Nephron progenitor cell (in vitro differentiated cells): ENCODE data around the gene DUOX1.

Source experiments
- DNase-seq: peaks from one replicate; pipeline ENCODE4 v3.0.0; 2021
- H3K27ac Mint-ChIP-seq: 2 replicates; pipeline ENCODE4 v1.8.0; 2021; ENCODE audit warnings: mild to moderate bottlenecking, moderate library complexity, mixed read lengths
- H3K27me3 Mint-ChIP-seq: 2 replicates; pipeline ENCODE4 v1.8.0; 2021; ENCODE audit warnings: mild to moderate bottlenecking, low read depth, mixed read lengths; ENCODE audit not compliant: poor library complexity
- H3K36me3 Mint-ChIP-seq: 2 replicates; pipeline ENCODE4 v1.8.0; 2021; ENCODE audit warnings: low read depth, mixed read lengths
- H3K4me1 Mint-ChIP-seq: 2 replicates; pipeline ENCODE4 v1.8.0; 2021; ENCODE audit warnings: mixed read lengths
- H3K4me3 Mint-ChIP-seq: 2 replicates; pipeline ENCODE4 v1.8.0; 2021; ENCODE audit warnings: mild to moderate bottlenecking, moderate library complexity, mixed read lengths
- H3K9me3 Mint-ChIP-seq: 2 replicates; pipeline ENCODE4 v1.8.0; 2021; ENCODE audit warnings: mild to moderate bottlenecking, moderate library complexity, mixed read lengths
- TF ChIP-seq, protein P1 (sequence below): fragments of 200-600 bp; sonication (generic); IDR thresholded peaks from 2 replicates; pipeline ENCODE4 v1.5.0; 2021; ENCODE audit warnings: antibody characterized with exemption

Gene DUOX1

DNA sequence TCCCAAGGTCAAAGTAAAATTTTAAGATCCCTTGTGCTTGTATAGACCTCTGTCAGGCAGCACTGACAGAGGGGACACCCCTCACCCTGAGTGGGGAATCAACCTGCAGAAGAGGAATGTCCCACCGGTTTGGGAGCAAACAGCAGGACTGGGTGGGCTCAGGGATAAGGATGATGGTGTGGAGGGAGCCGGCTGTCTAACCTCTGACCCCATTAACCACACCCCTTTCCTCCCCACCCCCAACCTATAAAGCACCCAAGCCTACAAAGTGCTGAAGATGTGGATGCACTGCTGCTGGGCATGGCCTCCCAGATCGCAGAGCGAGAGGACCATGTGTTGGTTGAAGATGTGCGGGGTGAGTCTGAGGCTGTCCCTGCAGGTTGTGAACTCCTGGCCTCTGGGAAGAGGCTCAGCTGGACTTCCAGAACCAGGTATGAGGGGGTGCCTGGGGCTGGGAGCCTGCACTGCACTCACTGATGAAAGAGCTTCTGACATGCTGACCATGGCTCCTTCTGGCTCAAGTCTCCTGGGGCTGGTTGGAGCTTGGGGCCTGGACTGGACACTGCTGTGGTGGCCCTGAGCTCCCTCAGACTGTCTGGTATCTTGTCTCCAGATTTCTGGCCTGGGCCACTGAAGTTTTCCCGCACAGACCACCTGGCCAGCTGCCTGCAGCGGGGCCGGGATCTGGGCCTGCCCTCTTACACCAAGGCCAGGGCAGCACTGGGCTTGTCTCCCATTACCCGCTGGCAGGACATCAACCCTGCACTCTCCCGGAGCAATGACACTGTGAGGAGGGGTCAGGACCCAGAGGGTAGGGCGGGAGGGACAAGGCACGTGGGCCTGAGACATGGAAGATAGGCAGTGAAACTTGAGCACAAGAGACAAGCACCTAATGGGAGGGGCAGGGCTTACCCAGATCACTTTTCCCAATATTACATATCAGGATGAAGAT is 9.3 kb downstream of the DUOX1 start:
- DNase-seq, result no peak
- no peak overlapping the region for H3K27ac Mint-ChIP-seq
- no peak overlapping the region for H3K4me3 Mint-ChIP-seq
- H3K9me3 Mint-ChIP-seq, result no peaks in the 10 kb centered on the region
- peaks cover 34% of the 10 kb centered on the region for H3K4me1 Mint-ChIP-seq
- H3K27me3 Mint-ChIP-seq, result peaks cover 51% of the 10 kb centered on the region
- no peaks in the 10 kb centered on the region for H3K36me3 Mint-ChIP-seq
- TF ChIP-seq, protein P1, sequence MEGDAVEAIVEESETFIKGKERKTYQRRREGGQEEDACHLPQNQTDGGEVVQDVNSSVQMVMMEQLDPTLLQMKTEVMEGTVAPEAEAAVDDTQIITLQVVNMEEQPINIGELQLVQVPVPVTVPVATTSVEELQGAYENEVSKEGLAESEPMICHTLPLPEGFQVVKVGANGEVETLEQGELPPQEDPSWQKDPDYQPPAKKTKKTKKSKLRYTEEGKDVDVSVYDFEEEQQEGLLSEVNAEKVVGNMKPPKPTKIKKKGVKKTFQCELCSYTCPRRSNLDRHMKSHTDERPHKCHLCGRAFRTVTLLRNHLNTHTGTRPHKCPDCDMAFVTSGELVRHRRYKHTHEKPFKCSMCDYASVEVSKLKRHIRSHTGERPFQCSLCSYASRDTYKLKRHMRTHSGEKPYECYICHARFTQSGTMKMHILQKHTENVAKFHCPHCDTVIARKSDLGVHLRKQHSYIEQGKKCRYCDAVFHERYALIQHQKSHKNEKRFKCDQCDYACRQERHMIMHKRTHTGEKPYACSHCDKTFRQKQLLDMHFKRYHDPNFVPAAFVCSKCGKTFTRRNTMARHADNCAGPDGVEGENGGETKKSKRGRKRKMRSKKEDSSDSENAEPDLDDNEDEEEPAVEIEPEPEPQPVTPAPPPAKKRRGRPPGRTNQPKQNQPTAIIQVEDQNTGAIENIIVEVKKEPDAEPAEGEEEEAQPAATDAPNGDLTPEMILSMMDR, result no peak

DNA sequence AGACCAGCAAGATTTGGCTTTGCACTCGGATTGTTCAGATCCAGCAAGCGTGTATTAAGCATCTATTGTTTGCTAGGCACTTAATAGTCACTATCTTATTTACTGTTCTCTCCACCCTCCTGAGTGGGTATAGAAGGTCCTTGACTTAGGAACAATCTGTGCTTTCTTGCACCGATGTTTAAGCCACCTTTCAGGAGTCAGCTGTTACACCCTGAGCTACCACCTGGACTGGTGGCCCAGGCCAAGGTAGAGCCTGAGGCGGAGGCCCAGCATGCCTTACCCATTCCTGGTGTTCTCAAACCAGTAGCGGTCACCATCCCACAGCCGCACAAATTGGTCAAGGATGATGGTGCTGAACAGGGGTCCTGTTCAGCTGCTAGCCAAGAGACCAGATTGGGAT is 10.0 kb downstream of the DUOX1 start:
- no peak overlapping the region for H3K27ac Mint-ChIP-seq
- H3K36me3 Mint-ChIP-seq, result no peaks in the 10 kb centered on the region
- H3K4me1 Mint-ChIP-seq, result peaks cover 28% of the 10 kb centered on the region
- H3K27me3 Mint-ChIP-seq, result peaks cover 51% of the 10 kb centered on the region
- H3K4me3 Mint-ChIP-seq, result no peak overlapping the region
- TF ChIP-seq, protein P1, result no peak
- DNase-seq, result no peak
- no peaks in the 10 kb centered on the region for H3K9me3 Mint-ChIP-seq

DNA sequence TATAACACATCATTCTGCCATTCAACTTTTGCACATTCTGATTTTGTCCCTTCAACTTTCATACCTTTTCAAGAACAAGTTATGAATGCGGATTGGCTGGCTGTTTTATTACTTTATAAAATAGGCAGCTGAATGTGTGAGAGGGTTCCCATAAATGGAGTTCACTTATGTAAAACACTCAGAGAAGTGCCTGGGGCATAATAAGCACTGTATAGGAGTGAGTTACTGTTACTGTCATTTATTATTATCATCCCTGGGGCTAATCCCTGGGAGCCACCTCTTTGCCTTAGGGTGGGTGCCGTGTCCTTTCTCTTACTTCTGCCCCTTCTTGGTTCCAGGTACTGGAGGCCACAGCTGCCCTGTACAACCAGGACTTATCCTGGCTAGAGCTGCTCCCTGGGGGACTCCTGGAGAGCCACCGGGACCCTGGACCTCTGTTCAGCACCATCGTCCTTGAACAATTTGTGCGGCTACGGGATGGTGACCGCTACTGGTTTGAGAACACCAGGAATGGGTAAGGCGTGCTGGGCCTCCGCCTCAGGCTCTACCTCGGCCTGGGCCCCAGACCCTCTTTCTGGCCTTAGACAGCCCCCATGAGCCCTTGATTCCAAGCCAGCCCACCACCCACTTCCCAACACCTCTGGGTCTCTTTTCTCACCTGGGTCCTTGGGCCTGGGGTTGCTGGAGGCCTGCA is 10.9 kb downstream of the DUOX1 start:
- no peaks in the 10 kb centered on the region for H3K9me3 Mint-ChIP-seq
- H3K36me3 Mint-ChIP-seq, result no peaks in the 10 kb centered on the region
- H3K27ac Mint-ChIP-seq, result no peak overlapping the region
- peaks cover 26% of the 10 kb centered on the region for H3K4me1 Mint-ChIP-seq
- TF ChIP-seq, protein P1, result no peak
- H3K4me3 Mint-ChIP-seq, result no peak overlapping the region
- no peak for DNase-seq
- peaks cover 50% of the 10 kb centered on the region for H3K27me3 Mint-ChIP-seq

DNA sequence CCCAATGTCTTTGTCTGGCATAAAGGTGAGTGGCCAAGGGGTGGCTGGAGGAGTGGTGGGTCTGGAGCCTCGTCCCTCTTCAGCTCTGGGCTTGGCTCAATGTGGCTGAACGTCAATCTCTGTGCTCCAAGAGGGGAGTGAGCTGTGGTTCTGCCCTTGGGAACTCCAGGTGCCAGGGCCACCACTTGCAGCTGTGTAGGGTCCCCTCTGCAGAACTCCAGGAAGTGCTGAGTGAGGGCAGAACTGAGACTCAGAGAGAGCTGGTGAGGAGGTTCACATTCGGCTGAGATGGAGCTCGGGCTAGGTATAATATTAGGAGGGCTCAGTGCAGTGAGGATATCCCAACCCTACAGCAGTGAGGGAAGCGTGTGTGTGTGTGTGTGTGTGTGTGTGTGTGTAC is 11.6 kb downstream of the DUOX1 start:
- H3K4me1 Mint-ChIP-seq, result peaks cover 24% of the 10 kb centered on the region
- TF ChIP-seq, protein P1, result no peak
- no peaks in the 10 kb centered on the region for H3K9me3 Mint-ChIP-seq
- no peaks in the 10 kb centered on the region for H3K36me3 Mint-ChIP-seq
- no peak for DNase-seq
- no peak overlapping the region for H3K4me3 Mint-ChIP-seq
- H3K27ac Mint-ChIP-seq, result no peak overlapping the region
- H3K27me3 Mint-ChIP-seq, result peaks cover 49% of the 10 kb centered on the region

GRCh38 chr15:45143056-45143455 is 13.3 kb downstream of the DUOX1 start:
- H3K4me1 Mint-ChIP-seq, result peaks cover 15% of the 10 kb centered on the region
- no peak overlapping the region for H3K4me3 Mint-ChIP-seq
- H3K27me3 Mint-ChIP-seq, result peaks cover 34% of the 10 kb centered on the region
- TF ChIP-seq, protein P1, result no peak
- H3K27ac Mint-ChIP-seq, result no peak overlapping the region
- no peaks in the 10 kb centered on the region for H3K9me3 Mint-ChIP-seq
- no peaks in the 10 kb centered on the region for H3K36me3 Mint-ChIP-seq
- no peak for DNase-seq
